T-cell (primary cell): ENCODE results near the gene DPP10. TPM values are rescaled to one million over a fixed set of nuclear protein-coding genes. Genes with fewer than 3 reads are reported as not detected.

Experiments used
- ATAC-seq, 4 experiments: fragments of 200-7000 bp in 3 of 4; fragments of 150-1000 bp in 1 of 4; cut with Tn5 transposase; replicated peaks in 1 of 4; 1 replicate in 3 of 4; 2 replicates in 1 of 4; pipeline ENCODE4 v1.10.0; 2021; ENCODE audit warnings: moderate library complexity in 3 of 4, mild to moderate bottlenecking in 2 of 4, moderate number of reproducible peaks in 1 of 4
- CTCF ChIA-PET, 2 donors: fragments of 300-600 bp; sonication (Branson Sonifier 250); formaldehyde crosslinking; loops; one replicate each; lab custom pipeline; 2022; ENCODE audit warnings: antibody characterized with exemption in 2 of 2; lab: Charles Lee
- POLR2A ChIA-PET, 2 donors: fragments of 300-600 bp; sonication (Branson Sonifier 250); formaldehyde crosslinking; loops; one replicate each; lab custom pipeline; 2022; ENCODE audit warnings: antibody characterized with exemption in 2 of 2; lab: Charles Lee
- DNase-seq, 35 experiments: peaks; one replicate each; pipeline versions ENCODE4 v3.0.0 to v3.0.0-alpha.2; 2013 to 2023
- H3K27ac ChIP-seq: one replicate; pipeline ENCODE4 v1.5.1; 2013; ENCODE audit warnings: low read length
- H3K27me3 ChIP-seq, 2 experiments: replicated peaks in 1 of 2; 1 replicate in 1 of 2; 2 replicates in 1 of 2; pipeline versions ENCODE4 v1.6.1 to v1.7.0; 2013; ENCODE audit warnings: low read length in 1 of 2, mixed read lengths in 1 of 2; ENCODE audit not compliant: control insufficient read depth in 2 of 2, insufficient read depth in 2 of 2; ENCODE audit errors: extremely low read depth in 1 of 2
- H3K36me3 ChIP-seq, 2 donors: 1 replicate in 1 of 2; 2 replicates in 1 of 2; pipeline versions ENCODE4 v1.6.1 to v1.7.0; 2013; ENCODE audit warnings: low read length in 1 of 2; ENCODE audit not compliant: control insufficient read depth in 2 of 2, insufficient read depth in 1 of 2; ENCODE audit errors: extremely low read depth in 1 of 2
- H3K4me1 ChIP-seq, 2 experiments: 1 replicate in 1 of 2; 2 replicates in 1 of 2; pipeline versions ENCODE4 v1.6.1 to v1.7.0; 2013; ENCODE audit warnings: low read length in 2 of 2, mixed read lengths in 1 of 2; ENCODE audit not compliant: insufficient read depth in 2 of 2, control insufficient read depth in 1 of 2; ENCODE audit errors: extremely low read depth in 1 of 2
- H3K4me3 ChIP-seq, 2 donors: 1 replicate in 1 of 2; 2 replicates in 1 of 2; pipeline versions ENCODE4 v1.5.1 to v1.7.0; 2013; ENCODE audit warnings: mild to moderate bottlenecking in 2 of 2, low read length in 1 of 2, moderate library complexity in 1 of 2; ENCODE audit not compliant: control insufficient read depth in 1 of 2; ENCODE audit errors: extremely low read depth in 1 of 2
- H3K9me3 ChIP-seq: 2 replicates; pipeline ENCODE4 v1.7.0; 2013
- H3K27ac Mint-ChIP-seq, 2 donors: one replicate each; pipeline ENCODE4 v1.8.0; 2020 to 2021; ENCODE audit warnings: mild to moderate bottlenecking in 2 of 2, mixed read lengths in 2 of 2
- H3K27me3 Mint-ChIP-seq, 2 donors: one replicate each; pipeline ENCODE4 v1.8.0; 2021 to 2022; ENCODE audit warnings: mixed read lengths in 2 of 2
- H3K36me3 Mint-ChIP-seq: one replicate; pipeline ENCODE4 v1.8.0; 2021; ENCODE audit warnings: mixed read lengths
- H3K4me1 Mint-ChIP-seq, 3 donors: one replicate each; pipeline ENCODE4 v1.8.0; 2020 to 2022; ENCODE audit warnings: mixed read lengths in 3 of 3, mild to moderate bottlenecking in 1 of 3
- H3K4me3 Mint-ChIP-seq, 3 donors: one replicate each; pipeline ENCODE4 v1.8.0; 2020 to 2022; ENCODE audit warnings: mild to moderate bottlenecking in 3 of 3, mixed read lengths in 3 of 3, moderate library complexity in 3 of 3
- H3K9me3 Mint-ChIP-seq, 3 donors: one replicate each; pipeline ENCODE4 v1.8.0; 2020 to 2022; ENCODE audit warnings: mixed read lengths in 3 of 3
- WGBS: methylation state at CpG from one replicate; pipeline ENCODE4 v1.1.5; 2013; ENCODE audit warnings: missing lambda C conversion rate; ENCODE audit not compliant: insufficient coverage; 5-methylcytosine and 5-hydroxymethylcytosine counted together
- total RNA-seq, 35 experiments: library from RNA in 6 of 35; stranded (reverse) in 6 of 35; fragments of 120-200 nt in 1 of 35; gene quantifications; one replicate each; pipeline versions ENCODE4 v1.2.1 to v1.2.4 and lab custom pipeline; 2013 to 2026

Gene DPP10
- total RNA-seq, 5 donors from 2014 or later (not counting 1 experiment from before 2014, with no cell fraction given) = not detected

GRCh38 chr2:115214050-115214449 lies 771.6 kb downstream of the DPP10 start:
- POLR2A ChIA-PET = no interaction called here
- no peaks in the 10 kb centered on the region for H3K27me3 Mint-ChIP-seq

GRCh38 chr2:115219296-115219695 lies 776.9 kb downstream of the DPP10 start:
- ATAC-seq (no peak), DNase-seq (no peak)
- Mint-ChIP-seq H3K4me1 (no peaks in the 10 kb centered on the region), H3K9me3 (peaks cover 8 to 21% (median 13%) of the 10 kb centered on the region in 3 donors), H3K4me3 (no peak overlapping the region), H3K27me3 (no peaks in the 10 kb centered on the region), H3K36me3 (no peaks in the 10 kb centered on the region), H3K27ac (no peak overlapping the region)
- POLR2A ChIA-PET = no interaction called here
- Histone ChIP-seq H3K36me3 (no peaks in the 10 kb centered on the region), H3K4me1 (no peaks in the 10 kb centered on the region), H3K9me3 (no peaks in the 10 kb centered on the region), H3K4me3 (no peak overlapping the region), H3K27me3 (no peaks in the 10 kb centered on the region), H3K27ac (no peak overlapping the region)
- whole genome bisulfite sequencing = no CpG with 5 or more reads among the region's 2 CpGs
- CTCF ChIA-PET = no interaction called here

More at GRCh38 chr2:115214050-115214449, 771.6 kb downstream of the DPP10 start:
- CTCF ChIA-PET = no interaction called here
- no peaks in the 10 kb centered on the region for H3K27me3 ChIP-seq
- DNase-seq (no peak), ATAC-seq (no peak)
- H3K4me1 ChIP-seq = no peaks in the 10 kb centered on the region
- no peaks in the 10 kb centered on the region for H3K9me3 ChIP-seq
- Mint-ChIP-seq H3K27ac (no peak overlapping the region), H3K9me3 (peaks cover 0 to 4% (median 4%) of the 10 kb centered on the region in 3 donors), H3K4me1 (no peaks in the 10 kb centered on the region), H3K4me3 (no peak overlapping the region), H3K36me3 (no peaks in the 10 kb centered on the region)
- H3K27ac ChIP-seq = no peak overlapping the region
- no peak overlapping the region for H3K4me3 ChIP-seq
- 67% methylated on average over 2 of the region's 2 CpGs for WGBS
- H3K36me3 ChIP-seq = no peaks in the 10 kb centered on the region

- H3K36me3 ChIP-seq = no peaks in the 10 kb centered on the region
- Mint-ChIP-seq H3K27ac (no peak overlapping the region), H3K4me1 (no peaks in the 10 kb centered on the region), H3K27me3 (no peaks in the 10 kb centered on the region), H3K4me3 (no peak overlapping the region), H3K9me3 (peaks cover 7 to 15% (median 10%) of the 10 kb centered on the region in 3 donors), H3K36me3 (no peaks in the 10 kb centered on the region)
- no peaks in the 10 kb centered on the region for H3K27me3 ChIP-seq
- H3K27ac ChIP-seq = no peak overlapping the region
- no peak overlapping the region for H3K4me3 ChIP-seq
- ChIA-PET POLR2A (no interaction called here), CTCF (no interaction called here)
- H3K9me3 ChIP-seq = no peaks in the 10 kb centered on the region
- no CpG with 5 or more reads among the region's 4 CpGs for WGBS
- DNase-seq = no peak
- ATAC-seq = no peak
- no peaks in the 10 kb centered on the region for H3K4me1 ChIP-seq
Observed at GRCh38 chr2:115234186-115234585, 791.7 kb downstream of the DPP10 start.

GRCh38 chr2:115234737-115235136 lies 792.3 kb downstream of the DPP10 start:
- CTCF ChIA-PET = no interaction called here

GRCh38 chr2:115248066-115248465 lies 805.6 kb downstream of the DPP10 start:
- no CpG with 5 or more reads among the region's 1 CpG for WGBS
- Mint-ChIP-seq H3K27ac (no peak overlapping the region), H3K4me1 (no peaks in the 10 kb centered on the region), H3K36me3 (no peaks in the 10 kb centered on the region), H3K27me3 (no peaks in the 10 kb centered on the region), H3K9me3 (peaks cover 7 to 30% (median 26%) of the 10 kb centered on the region in 3 donors), H3K4me3 (no peak overlapping the region)
- no peaks in the 10 kb centered on the region for H3K4me1 ChIP-seq
- CTCF ChIA-PET = no interaction called here
- no peak overlapping the region for H3K4me3 ChIP-seq
- no peak overlapping the region for H3K27ac ChIP-seq
- no peaks in the 10 kb centered on the region for H3K27me3 ChIP-seq
- no peaks in the 10 kb centered on the region for H3K36me3 ChIP-seq
- POLR2A ChIA-PET = no interaction called here
- ATAC-seq = no peak
- no peaks in the 10 kb centered on the region for H3K9me3 ChIP-seq
- no peak for DNase-seq

More at GRCh38 chr2:115234737-115235136, 792.3 kb downstream of the DPP10 start:
- Histone ChIP-seq H3K27me3 (no peaks in the 10 kb centered on the region), H3K4me3 (no peak overlapping the region), H3K9me3 (no peaks in the 10 kb centered on the region), H3K36me3 (no peaks in the 10 kb centered on the region), H3K4me1 (no peaks in the 10 kb centered on the region), H3K27ac (no peak overlapping the region)
- Mint-ChIP-seq H3K27me3 (no peaks in the 10 kb centered on the region), H3K4me3 (no peak overlapping the region), H3K4me1 (no peaks in the 10 kb centered on the region), H3K36me3 (no peaks in the 10 kb centered on the region), H3K27ac (no peak overlapping the region), H3K9me3 (peaks cover 7 to 14% (median 12%) of the 10 kb centered on the region in 3 donors)
- ATAC-seq (no peak), DNase-seq (no peak)
- POLR2A ChIA-PET = no interaction called here
- 67% methylated on average over 1 of the region's 4 CpGs for WGBS

GRCh38 chr2:115277366-115277765 lies 834.9 kb downstream of the DPP10 start:
- no peaks in the 10 kb centered on the region for H3K27me3 ChIP-seq
- Mint-ChIP-seq H3K4me3 (no peak overlapping the region), H3K36me3 (no peaks in the 10 kb centered on the region), H3K27ac (no peak overlapping the region), H3K9me3 (peaks cover 4 to 23% (median 8%) of the 10 kb centered on the region in 3 donors), H3K4me1 (no peaks in the 10 kb centered on the region), H3K27me3 (no peaks in the 10 kb centered on the region)
- no peaks in the 10 kb centered on the region for H3K36me3 ChIP-seq
- no peak overlapping the region for H3K27ac ChIP-seq
- ATAC-seq = no peak
- H3K4me1 ChIP-seq = no peaks in the 10 kb centered on the region
- no CpG with 5 or more reads among the region's 1 CpG for WGBS
- POLR2A ChIA-PET = no interaction called here
- no peaks in the 10 kb centered on the region for H3K9me3 ChIP-seq
- H3K4me3 ChIP-seq = no peak overlapping the region
- DNase-seq = no peak
- CTCF ChIA-PET = no interaction called here

GRCh38 chr2:115285416-115285815 lies 843.0 kb downstream of the DPP10 start:
- ChIA-PET POLR2A (no interaction called here), CTCF (no interaction called here)
- Mint-ChIP-seq H3K36me3 (no peaks in the 10 kb centered on the region), H3K27me3 (no peaks in the 10 kb centered on the region), H3K9me3 (peaks cover 9 to 19% (median 12%) of the 10 kb centered on the region in 3 donors), H3K4me1 (no peaks in the 10 kb centered on the region), H3K27ac (no peak overlapping the region), H3K4me3 (no peak overlapping the region)
- ATAC-seq (no peak), DNase-seq (no peak)
- WGBS = 73% methylated on average over 2 of the region's 3 CpGs
- Histone ChIP-seq H3K4me3 (no peak overlapping the region), H3K27me3 (no peaks in the 10 kb centered on the region), H3K4me1 (no peaks in the 10 kb centered on the region), H3K36me3 (no peaks in the 10 kb centered on the region), H3K9me3 (no peaks in the 10 kb centered on the region), H3K27ac (no peak overlapping the region)
